ENCODE data around the gene MAPKAPK3.
"Not testable (repeated sequence)": the region's sequence is repeated elsewhere in the genome, so short reads cannot be mapped to it uniquely, and the experiment has no call there.

MAPKAPK3 gene

DNA sequence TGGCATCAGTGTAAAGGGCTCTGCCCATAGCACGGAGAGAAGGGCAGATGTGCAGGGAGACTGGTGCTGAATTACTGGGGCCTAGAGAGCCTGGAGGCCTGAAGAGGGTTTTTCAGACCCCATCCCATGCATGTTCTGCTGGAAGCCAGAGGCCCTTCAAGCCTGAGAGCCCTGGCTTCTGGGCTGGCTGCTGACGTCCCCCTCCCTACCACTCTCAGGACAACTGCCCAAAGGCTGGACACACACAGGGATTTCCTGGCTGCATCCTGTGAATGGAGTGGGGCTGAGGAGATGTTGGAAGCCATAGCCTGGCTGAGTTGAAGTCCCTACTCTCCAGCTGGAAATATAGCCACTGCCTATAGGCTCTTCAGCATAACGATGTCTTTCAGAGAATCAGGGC lies 40.9 kb downstream of the MAPKAPK3 start:
- DNase-seq, result no peak

- no peak for DNase-seq
These were observed 41.5 kb downstream of the MAPKAPK3 start for GRCh38 chr3:50658416-50658815.

GRCh38 chr3:50658831-50659230 lies 41.9 kb downstream of the MAPKAPK3 start:
- DNase-seq, result no peak

DNA sequence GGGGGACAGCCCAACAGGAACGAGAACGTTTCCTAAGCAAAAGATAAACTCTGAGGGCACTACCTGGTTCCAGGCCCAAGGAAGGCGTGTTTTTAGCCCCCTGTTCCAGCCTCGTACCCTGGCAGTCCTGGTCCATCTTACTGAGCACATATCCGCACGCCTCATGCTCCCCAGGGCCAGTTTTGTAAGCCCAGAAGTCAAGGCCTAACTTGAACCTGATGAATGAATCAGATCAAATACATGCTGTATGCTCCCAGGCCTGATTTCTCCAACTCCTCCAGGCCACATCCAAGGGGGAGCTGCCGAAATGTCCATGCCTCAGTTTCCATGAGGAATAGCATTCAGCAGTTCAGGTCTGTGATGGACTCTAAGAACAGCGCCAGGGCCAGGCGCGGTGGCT lies 43.4 kb downstream of the MAPKAPK3 start:
- DNase-seq, result no peak

- DNase-seq, result no peak
These were observed 44.4 kb downstream of the MAPKAPK3 start for GRCh38 chr3:50661321-50661837.

GRCh38 chr3:50662408-50662807 lies 45.5 kb downstream of the MAPKAPK3 start:
- no peak for DNase-seq

DNA sequence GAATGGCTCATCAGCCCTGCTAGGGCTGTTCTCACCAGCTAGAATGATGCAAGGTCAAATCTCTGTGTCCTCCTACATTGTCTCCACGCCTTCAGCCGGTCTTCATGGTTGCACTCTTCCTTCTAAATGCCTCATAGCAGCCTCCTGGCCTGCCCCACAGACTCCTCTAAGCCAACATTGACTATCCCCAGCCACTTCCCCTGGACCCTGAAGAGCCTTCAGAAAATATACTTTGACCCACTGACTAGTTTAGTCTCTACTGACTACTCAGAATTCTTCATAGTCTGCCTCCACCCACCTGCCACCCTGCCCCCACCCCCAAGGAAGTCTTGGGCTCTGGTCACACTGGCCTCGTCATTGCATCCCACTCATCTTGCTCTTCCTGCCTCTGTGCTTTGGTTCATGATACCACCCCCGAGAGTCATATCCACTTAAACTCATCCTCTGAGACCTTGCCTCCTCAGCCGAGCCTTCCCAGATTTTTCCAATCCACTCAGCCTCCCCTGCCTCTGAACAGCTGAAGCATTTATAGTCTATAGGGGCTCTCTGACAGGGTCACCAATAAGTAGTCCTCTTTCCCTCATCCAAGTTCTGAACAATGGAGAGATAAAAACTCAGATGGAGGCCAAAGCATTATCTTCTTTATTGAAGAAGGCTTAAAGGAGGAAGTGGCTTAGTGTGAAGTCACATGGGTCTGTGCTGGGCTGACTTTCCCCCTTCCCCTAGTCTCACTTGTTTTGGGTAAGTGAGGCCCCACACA lies 48.3 kb downstream of the MAPKAPK3 start:
- DNase-seq, result no peak

GRCh38 chr3:50665841-50666115 lies 48.8 kb downstream of the MAPKAPK3 start:
- not testable (repeated sequence) for DNase-seq

DNA sequence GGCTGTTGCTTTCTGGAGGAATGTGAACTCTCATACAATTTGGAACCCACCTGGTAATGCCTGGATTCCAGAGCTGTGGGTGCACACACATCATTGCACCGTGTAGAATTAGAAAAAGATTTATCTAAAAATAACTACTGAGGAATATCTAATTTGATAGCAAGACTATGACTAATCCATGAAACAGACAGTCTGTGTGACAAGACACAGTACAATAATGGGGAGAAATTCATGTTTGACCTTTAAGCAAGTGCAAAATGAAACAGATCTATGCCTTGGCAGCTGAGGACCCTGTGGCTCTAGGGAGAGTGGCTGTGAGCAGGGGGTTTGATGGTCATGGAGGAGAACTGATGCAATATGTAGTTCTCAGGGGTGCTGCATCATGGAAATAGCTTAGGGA lies 49.9 kb downstream of the MAPKAPK3 start:
- DNase-seq, result no peak

GRCh38 chr3:50671331-50671730 lies 54.4 kb downstream of the MAPKAPK3 start:
- DNase-seq, result no peak

- DNase-seq, result no peak
These were observed 55.7 kb downstream of the MAPKAPK3 start for GRCh38 chr3:50672656-50673055.

DNA sequence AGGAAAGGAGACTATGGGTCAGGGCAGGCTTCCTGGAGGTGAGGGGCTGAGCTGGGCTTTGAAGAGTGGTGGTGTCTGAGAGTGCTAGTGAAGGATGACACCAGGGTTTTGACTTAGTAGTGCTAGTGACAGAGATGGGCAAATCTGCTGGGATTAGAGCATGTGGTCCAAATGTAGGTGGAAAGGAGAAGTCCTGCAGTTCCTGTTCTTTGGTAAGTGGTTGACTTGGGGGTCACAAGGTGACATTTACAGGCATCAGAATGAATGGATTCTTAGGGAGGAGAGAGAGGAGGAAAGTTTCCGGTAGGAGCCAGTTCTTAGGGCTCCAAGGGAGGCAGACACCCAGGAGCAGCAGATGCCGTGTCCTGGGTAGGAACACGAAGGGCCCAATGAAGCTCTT lies 57.0 kb downstream of the MAPKAPK3 start:
- DNase-seq, result no peak

DNA sequence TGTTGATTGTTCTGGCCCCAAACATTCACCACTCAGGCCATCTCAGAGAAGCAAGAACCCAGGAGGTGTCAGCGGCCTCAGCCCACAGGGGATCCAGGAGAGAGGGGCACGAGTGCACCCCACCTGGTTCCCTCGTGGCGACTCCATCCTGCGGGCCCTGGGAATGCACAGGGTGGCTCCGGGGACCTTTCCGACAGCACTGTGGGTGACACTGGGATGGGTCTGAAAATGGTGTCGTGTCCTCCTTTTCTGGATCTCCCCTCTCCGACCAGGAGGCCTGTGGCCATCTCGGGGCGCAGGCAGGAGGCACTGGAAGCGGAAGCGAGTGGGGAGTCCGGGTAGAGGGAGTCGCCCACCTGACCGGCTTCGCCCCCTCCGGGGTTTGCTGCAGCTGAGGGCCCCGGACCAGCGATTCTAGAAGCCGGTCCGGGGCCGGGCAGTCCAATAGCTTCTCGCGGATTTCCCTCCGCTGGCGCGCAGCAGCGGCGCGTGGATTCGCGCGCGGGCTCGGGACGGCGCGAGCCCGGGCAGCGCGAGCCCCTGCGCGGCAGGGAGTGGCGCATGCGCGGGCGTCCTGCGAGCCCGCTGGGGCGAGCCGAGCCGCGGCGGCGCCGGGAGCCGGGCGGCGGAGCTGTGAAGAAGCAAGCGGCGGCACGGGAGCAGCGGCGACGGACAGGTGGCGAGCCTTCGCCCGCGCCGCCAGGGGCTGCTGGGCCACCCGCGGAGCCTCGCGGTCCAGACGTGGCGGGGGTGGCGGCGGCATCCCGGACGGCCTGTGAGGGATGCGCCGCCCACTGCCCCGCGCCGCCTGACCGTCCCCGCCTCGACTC lies 57.6 kb downstream of the MAPKAPK3 start, which contains the start of gene DOCK3:
Gene DOCK3, plus strand, starts transcription at position 579 of the 830 bp plus-strand sequence. CDS start 337 bp downstream, outside the sequence.
- DNase-seq, result no peak

- no peak for DNase-seq
These were observed 58.5 kb downstream of the MAPKAPK3 start for GRCh38 chr3:50675179-50676030.

GRCh38 chr3:50676031-50676705 lies 59.2 kb downstream of the MAPKAPK3 start:
- DNase-seq, result no peak

DNA sequence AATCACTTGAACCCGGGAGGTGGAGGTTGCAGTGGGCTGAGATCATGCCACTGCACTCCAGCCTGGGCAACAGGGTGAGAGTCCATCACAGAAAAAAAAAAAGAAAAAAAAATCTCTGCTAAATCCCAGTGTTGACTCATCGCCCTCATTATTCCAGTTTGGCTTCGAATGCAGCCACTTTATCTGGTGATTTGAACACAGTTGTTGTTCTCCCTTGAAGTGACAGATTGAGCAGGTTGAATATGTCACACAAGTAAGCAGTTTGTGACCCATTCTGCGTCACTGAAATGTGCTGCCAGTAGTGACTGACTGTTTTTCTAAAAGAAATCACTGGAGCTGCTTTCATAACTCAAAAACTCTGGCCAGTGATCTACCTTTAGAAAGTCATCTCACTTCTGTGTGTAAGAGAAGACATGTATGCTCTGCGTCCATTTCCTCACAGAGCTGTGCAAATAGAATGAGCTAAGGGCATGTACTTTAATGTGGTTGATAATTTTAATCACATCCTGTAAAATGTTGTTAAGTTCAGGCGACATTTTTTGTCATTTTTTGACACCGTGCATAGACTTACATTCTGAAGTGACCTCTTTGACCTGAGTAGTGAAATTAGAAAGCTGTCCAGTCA lies 70.3 kb downstream of the MAPKAPK3 start:
- DNase-seq, result no peak

DNA sequence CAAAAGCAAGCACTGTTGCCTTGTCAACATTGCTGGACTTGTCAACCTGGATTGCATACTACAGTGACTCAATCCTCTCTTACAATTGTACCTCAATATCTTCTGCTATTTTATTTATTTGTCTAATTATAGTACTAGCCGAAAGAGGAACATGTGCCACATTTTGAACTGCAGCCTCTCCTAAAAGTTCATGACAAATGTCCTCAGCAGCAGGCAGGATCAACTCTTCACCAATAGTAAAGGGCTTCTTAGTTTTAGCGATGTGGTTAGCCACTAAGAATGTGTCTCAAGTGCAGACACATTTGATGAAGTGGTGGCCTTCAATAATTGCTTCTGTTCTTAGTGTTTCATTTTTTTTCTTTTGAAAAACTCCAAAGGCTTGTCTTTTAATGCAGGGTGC lies 71.0 kb downstream of the MAPKAPK3 start:
- no peak for DNase-seq

DNA sequence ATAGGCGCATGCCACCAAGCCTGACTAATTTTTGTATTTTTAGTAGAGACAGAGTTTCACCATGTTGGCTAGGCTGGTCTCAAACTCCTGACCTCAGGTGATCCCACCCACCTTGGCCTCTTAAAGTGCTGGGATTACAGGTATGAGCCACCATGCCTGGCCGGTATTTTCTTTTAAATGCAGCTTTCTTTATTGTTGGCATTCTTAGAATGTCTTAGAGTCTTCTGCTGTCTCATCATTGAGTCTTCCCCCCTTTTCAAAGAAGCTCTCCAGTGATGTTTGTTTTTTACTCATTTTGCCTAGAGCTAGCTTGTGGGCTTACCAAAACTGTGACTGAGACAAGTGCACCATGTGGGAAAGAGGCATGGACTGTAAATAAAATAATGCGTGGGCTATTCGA lies 71.7 kb downstream of the MAPKAPK3 start:
- not testable (repeated sequence) for DNase-seq

GRCh38 chr3:50689558-50689957 lies 72.6 kb downstream of the MAPKAPK3 start:
- no peak for DNase-seq

DNA sequence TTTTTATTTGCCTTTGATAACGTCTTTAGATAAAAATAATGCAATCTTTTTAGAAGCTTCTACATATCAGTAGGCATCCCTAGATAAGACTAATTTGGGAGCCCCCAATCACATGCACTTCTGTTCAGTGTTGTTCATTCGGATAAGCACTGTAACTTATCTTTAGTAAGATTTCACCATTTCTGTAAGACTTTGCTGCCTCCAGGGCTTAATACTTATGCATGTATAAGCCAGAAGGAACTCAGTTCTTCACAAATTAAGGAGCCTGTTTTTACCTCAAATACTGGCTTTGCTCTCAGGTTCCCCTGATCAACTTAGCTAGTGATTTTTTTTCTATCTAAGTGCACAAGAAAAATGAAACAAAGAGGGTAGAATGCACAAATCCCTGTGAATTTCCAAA lies 78.1 kb downstream of the MAPKAPK3 start:
- no peak for DNase-seq

- no peak for DNase-seq
These were observed 79.3 kb downstream of the MAPKAPK3 start for GRCh38 chr3:50696276-50696675.

DNA sequence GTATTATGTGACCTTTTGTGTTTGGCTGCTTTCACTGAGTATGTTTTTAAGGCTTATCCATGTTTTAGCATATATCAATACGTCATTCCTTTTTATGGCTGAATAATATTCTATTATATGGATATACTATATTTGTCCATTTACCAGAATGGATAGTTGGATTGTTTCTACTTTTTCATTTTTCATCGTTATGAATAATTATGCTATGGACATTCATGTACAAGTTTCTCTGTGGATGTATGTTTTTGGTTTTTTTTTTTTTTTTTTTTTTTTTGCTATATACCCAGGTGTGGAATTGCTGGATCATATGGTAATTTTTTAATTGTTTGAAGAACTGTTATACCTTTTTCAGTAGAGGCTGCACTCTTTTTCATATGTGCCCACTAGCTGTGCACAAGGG lies 81.3 kb downstream of the MAPKAPK3 start:
- DNase-seq, result no peak
